DOHH2 (cell line): ENCODE results near the gene ZFAND2A.

ENCODE experiments used
- H3F3A ChIP-seq: fragments of 200-600 bp; sonication (generic), shearing (Covaris generic); 2 replicates; pipeline ENCODE4 v1.6.0; 2016; ENCODE audit warnings: antibody characterized with exemption, mild to moderate bottlenecking; ENCODE audit not compliant: control insufficient read depth, insufficient read depth
- H3K27ac ChIP-seq: fragments of 200-600 bp; sonication (generic); 2 replicates; pipeline ENCODE4 v1.5.1; 2014; ENCODE audit warnings: low read depth, mild to moderate bottlenecking, low read length, moderate library complexity
- H3K27me3 ChIP-seq: fragments of 200-600 bp; sonication (generic); 2 replicates; pipeline ENCODE4 v1.6.1; 2014; ENCODE audit warnings: mild to moderate bottlenecking, low read length, mixed read lengths; ENCODE audit not compliant: control insufficient read depth
- H3K36me3 ChIP-seq: fragments of 200-600 bp; sonication (generic); 2 replicates; pipeline ENCODE4 v1.6.1; 2014; ENCODE audit warnings: mild to moderate bottlenecking, low read length, moderate library complexity, mixed read lengths; ENCODE audit not compliant: control insufficient read depth
- H3K4me1 ChIP-seq: fragments of 200-600 bp; sonication (generic); 2 replicates; pipeline ENCODE4 v1.6.1; 2014; ENCODE audit warnings: mild to moderate bottlenecking, low read length, mixed read lengths; ENCODE audit not compliant: control insufficient read depth
- H3K4me2 ChIP-seq: fragments of 200-600 bp; sonication (generic); 2 replicates; pipeline ENCODE4 v1.6.0; 2014; ENCODE audit warnings: mild to moderate bottlenecking, low read length, moderate library complexity
- H3K4me3 ChIP-seq: fragments of 200-600 bp; sonication (generic); 2 replicates; pipeline ENCODE4 v1.5.1; 2014; ENCODE audit warnings: mild to moderate bottlenecking, low read length, mixed read lengths
- H3K79me2 ChIP-seq: fragments of 200-600 bp; sonication (generic); 2 replicates; pipeline ENCODE4 v1.6.1; 2014; ENCODE audit warnings: mild to moderate bottlenecking, low read length, mixed read lengths; ENCODE audit not compliant: control insufficient read depth
- H3K9me2 ChIP-seq: fragments of 200-600 bp; sonication (generic); replicated peaks from 2 replicates; pipeline ENCODE4 v1.6.1; 2014; ENCODE audit warnings: mild to moderate bottlenecking, low read length, mixed read lengths; ENCODE audit not compliant: control insufficient read depth
- H3K9me3 ChIP-seq: fragments of 200-600 bp; sonication (generic); 2 replicates; pipeline ENCODE4 v1.6.1; 2014; ENCODE audit warnings: antibody characterized with exemption, low read length, mixed read lengths; ENCODE audit not compliant: control insufficient read depth, insufficient read depth
- H4K20me1 ChIP-seq: fragments of 200-600 bp; sonication (generic); 2 replicates; pipeline ENCODE4 v1.6.0; 2014; ENCODE audit warnings: low read depth, mild to moderate bottlenecking, antibody characterized with exemption, low read length, moderate library complexity; ENCODE audit not compliant: control insufficient read depth, insufficient read depth
- EZH2phosphoT487 ChIP-seq: fragments of 200-600 bp; sonication (generic); IDR thresholded peaks from 2 replicates; pipeline ENCODE4 v1.6.1; 2017; ENCODE audit warnings: borderline replicate concordance, mild to moderate bottlenecking, antibody characterized with exemption, low read length, moderate library complexity, mixed read lengths
- TF ChIP-seq, protein P1 (sequence below): fragments of 200-600 bp; sonication (generic); IDR thresholded peaks from one replicate; pipeline ENCODE4 v1.5.1; 2014; ENCODE audit warnings: antibody characterized with exemption, mild to moderate bottlenecking, low read depth, low read length; ENCODE audit not compliant: poor library complexity, severe bottlenecking

ZFAND2A gene

DNA sequence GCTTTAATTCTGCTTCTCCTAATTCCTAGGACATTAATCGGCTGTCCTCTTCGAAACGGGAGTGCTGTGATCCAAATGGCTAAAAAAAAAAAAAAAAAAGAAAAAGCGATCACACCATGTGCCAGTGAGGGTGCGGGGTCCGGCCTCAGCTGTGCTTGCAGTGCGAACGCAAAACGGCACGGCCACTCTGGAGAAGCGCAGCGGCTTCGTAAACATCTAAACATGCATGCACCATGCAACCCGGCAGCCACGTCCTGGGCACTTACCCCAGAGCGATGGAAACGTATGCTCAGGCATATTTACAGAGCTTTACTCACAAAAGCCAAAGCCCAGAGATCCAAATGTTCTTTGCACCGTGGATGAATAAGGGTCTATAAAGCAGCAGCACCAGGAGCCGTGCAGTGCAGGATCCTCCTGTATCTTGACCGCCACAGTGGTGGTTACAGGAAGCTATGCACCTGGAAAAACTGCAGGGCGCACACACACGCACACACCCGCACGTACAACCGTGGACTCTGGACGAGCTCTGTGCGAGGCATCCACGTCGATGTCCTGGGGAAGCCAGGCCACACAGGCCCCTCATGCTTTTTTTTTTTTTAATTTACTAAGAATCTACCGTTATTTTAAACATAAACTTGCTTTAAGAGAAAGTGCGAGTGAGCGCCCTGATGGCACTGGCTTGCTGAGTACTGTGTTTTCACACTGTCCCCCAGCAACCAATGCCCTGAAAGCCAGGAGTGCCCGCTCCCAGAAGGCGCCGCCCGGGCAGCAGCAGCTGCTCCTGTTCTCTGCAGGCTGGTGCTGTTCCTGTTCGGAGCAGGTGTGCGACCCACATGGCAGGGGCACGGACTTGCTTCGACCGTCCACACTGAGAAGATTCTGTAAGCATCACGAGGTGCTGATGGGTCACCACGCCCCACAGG, 47.1 kb downstream of the ZFAND2A start:
- Histone ChIP-seq H3K4me1 (no peaks in the 10 kb centered on the region; the same call in 1 of the 2 replicates), H4K20me1 (0 out of 2 replicates have a peak, but pooled peaks cover 3% of the 10 kb centered on the region), H3K27me3 (no peaks in the 10 kb centered on the region), H3F3A (no peaks in the 10 kb centered on the region), H3K36me3 (peaks cover 13% of the 10 kb centered on the region; the same call in 1 of the 2 replicates), H3K9me3 (no peaks in the 10 kb centered on the region), H3K4me3 (no peak overlapping the region), H3K27ac (no peak overlapping the region), H3K79me2 (peaks cover 18% of the 10 kb centered on the region), H3K9me2 (no peaks in the 10 kb centered on the region), H3K4me2 (no peak overlapping the region)
- TF ChIP-seq EZH2phosphoT487: no peak
- TF ChIP-seq, protein P1, sequence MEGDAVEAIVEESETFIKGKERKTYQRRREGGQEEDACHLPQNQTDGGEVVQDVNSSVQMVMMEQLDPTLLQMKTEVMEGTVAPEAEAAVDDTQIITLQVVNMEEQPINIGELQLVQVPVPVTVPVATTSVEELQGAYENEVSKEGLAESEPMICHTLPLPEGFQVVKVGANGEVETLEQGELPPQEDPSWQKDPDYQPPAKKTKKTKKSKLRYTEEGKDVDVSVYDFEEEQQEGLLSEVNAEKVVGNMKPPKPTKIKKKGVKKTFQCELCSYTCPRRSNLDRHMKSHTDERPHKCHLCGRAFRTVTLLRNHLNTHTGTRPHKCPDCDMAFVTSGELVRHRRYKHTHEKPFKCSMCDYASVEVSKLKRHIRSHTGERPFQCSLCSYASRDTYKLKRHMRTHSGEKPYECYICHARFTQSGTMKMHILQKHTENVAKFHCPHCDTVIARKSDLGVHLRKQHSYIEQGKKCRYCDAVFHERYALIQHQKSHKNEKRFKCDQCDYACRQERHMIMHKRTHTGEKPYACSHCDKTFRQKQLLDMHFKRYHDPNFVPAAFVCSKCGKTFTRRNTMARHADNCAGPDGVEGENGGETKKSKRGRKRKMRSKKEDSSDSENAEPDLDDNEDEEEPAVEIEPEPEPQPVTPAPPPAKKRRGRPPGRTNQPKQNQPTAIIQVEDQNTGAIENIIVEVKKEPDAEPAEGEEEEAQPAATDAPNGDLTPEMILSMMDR: no peak

DNA sequence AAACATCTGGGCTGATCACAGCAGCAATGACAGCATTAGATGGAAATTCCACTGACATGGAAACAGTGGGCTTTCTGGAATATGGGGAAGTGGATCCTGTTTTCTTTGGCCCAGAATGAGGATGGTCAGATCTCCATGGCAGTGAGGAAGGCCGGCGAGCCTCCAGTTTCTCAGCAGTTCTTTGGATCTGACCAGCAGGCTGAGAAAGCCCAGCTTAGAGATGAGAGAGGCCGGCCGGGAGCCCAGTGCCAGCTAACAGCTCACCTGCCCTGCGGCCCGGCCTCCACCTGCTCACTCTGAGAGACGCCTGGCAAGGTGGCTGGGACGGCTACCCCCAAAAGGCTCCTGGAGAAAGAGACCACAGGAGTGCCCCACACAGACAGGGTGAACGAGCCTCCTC, 47.9 kb downstream of the ZFAND2A start:
- TF ChIP-seq, protein P1: no peak
- TF ChIP-seq EZH2phosphoT487: no peak
- Histone ChIP-seq H3K36me3 (peaks cover 6% of the 10 kb centered on the region; the same call in 1 of the 2 replicates), H3K27ac (no peak overlapping the region), H3K4me3 (no peak overlapping the region), H3K9me3 (no peaks in the 10 kb centered on the region), H3K9me2 (no peaks in the 10 kb centered on the region), H3K79me2 (peaks cover 14% of the 10 kb centered on the region), H4K20me1 (no peaks in the 10 kb centered on the region), H3K4me1 (peaks cover 3% of the 10 kb centered on the region), H3K4me2 (no peak overlapping the region), H3K27me3 (no peaks in the 10 kb centered on the region), H3F3A (no peaks in the 10 kb centered on the region)

DNA sequence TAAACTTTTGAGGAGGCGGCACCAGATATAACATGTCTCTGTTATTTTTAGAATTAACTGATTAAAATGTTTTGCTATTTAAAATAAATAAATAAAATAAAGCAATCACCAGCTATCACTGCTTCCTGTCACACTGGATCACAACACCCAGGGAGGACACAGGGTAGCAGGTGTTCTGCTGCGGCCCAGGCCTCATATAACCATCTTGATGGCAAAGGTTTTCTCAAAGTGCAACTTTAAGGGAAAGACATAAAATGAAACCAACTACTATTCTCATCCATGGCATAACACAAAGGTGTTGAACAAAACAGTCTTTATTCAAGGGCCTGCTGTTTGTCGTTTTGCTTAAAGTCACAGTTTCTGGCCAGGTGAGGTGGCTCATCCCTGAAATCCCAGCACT, 48.8 kb downstream of the ZFAND2A start:
- peaks cover 22% of the 10 kb centered on the region for H3K79me2 ChIP-seq
- H3K27me3 ChIP-seq: no peaks in the 10 kb centered on the region
- peaks cover 12% of the 10 kb centered on the region for H3K4me1 ChIP-seq
- H3K9me3 ChIP-seq: no peaks in the 10 kb centered on the region
- no peaks in the 10 kb centered on the region for H4K20me1 ChIP-seq
- H3K4me3 ChIP-seq: no peak overlapping the region
- H3K36me3 ChIP-seq: peaks cover 6% of the 10 kb centered on the region; the same call in 1 of the 2 replicates
- H3F3A ChIP-seq: no peaks in the 10 kb centered on the region
- no peak for TF ChIP-seq EZH2phosphoT487
- TF ChIP-seq, protein P1: no peak
- no peaks in the 10 kb centered on the region for H3K9me2 ChIP-seq
- no peak overlapping the region for H3K27ac ChIP-seq
- H3K4me2 ChIP-seq: no peak overlapping the region
